Chondrocyte (in vitro differentiated cells): Measurements from ENCODE around the gene GNAI3. TPM values are rescaled to one million over a fixed set of nuclear protein-coding genes. Genes with fewer than 3 reads are reported as not detected.
"Not testable (repeated sequence)": the region's sequence is repeated elsewhere in the genome, so short reads cannot be mapped to it uniquely, and the experiment has no call there.

ENCODE experiments used
- DNase-seq: peaks from one replicate; pipeline ENCODE4 v3.0.0; 2021; ENCODE audit warnings: mixed read lengths, low spot score
- H3K27ac Mint-ChIP-seq: one replicate; pipeline ENCODE4 v1.8.0; 2021; ENCODE audit warnings: mild to moderate bottlenecking, moderate library complexity, mixed read lengths; ENCODE audit not compliant: unreplicated experiment
- H3K27me3 Mint-ChIP-seq: 2 replicates; pipeline ENCODE4 v1.8.0; 2021; ENCODE audit warnings: low read depth, mixed read lengths
- H3K36me3 Mint-ChIP-seq: 2 replicates; pipeline ENCODE4 v1.8.0; 2021; ENCODE audit warnings: low read depth, mixed read lengths
- H3K4me1 Mint-ChIP-seq: 2 replicates; pipeline ENCODE4 v1.8.0; 2021; ENCODE audit warnings: low read depth, mild to moderate bottlenecking, mixed read lengths
- H3K4me3 Mint-ChIP-seq: one replicate; pipeline ENCODE4 v1.8.0; 2021; ENCODE audit warnings: mild to moderate bottlenecking, moderate library complexity, mixed read lengths; ENCODE audit not compliant: unreplicated experiment
- H3K9me3 Mint-ChIP-seq: 2 replicates; pipeline ENCODE4 v1.8.0; 2021; ENCODE audit warnings: low read depth, mixed read lengths
- CTCF ChIP-seq: fragments of 200-600 bp; sonication (generic); IDR thresholded peaks from 2 replicates; pipeline ENCODE4 v1.5.0; 2021; ENCODE audit warnings: antibody characterized with exemption, mild to moderate bottlenecking, moderate library complexity
- total RNA-seq: library from RNA; stranded (reverse); gene quantifications from 3 replicates; pipeline ENCODE4 v1.2.1, GENCODE V29; 2021

The GNAI3 gene
- total RNA-seq, 1 donor from 2014 or later: 10.7 TPM

- no peaks in the 10 kb centered on the region for H3K9me3 Mint-ChIP-seq
- peaks cover 1% of the 10 kb centered on the region for H3K36me3 Mint-ChIP-seq
- peaks cover 24% of the 10 kb centered on the region for H3K4me1 Mint-ChIP-seq
- no peak overlapping the region for H3K27ac Mint-ChIP-seq
- no peak overlapping the region for H3K4me3 Mint-ChIP-seq
- no peaks in the 10 kb centered on the region for H3K27me3 Mint-ChIP-seq
- DNase-seq: peak; percentile 29
- TF ChIP-seq CTCF: no peak
These were observed 110.2 kb downstream of the GNAI3 start for GRCh38 chr1:109658533-109659042.

GRCh38 chr1:109659145-109659544 lies 110.7 kb downstream of the GNAI3 start:
- Mint-ChIP-seq H3K9me3 (no peaks in the 10 kb centered on the region), H3K4me3 (no peak overlapping the region), H3K27me3 (no peaks in the 10 kb centered on the region), H3K36me3 (peaks cover 1% of the 10 kb centered on the region), H3K27ac (no peak overlapping the region), H3K4me1 (peaks cover 30% of the 10 kb centered on the region)
- TF ChIP-seq CTCF: no peak
- no peak for DNase-seq

- H3K27ac Mint-ChIP-seq: no peak overlapping the region
- peak; percentile 38 for DNase-seq
- no peaks in the 10 kb centered on the region for H3K27me3 Mint-ChIP-seq
- H3K4me1 Mint-ChIP-seq: peaks cover 25% of the 10 kb centered on the region
- no peak for TF ChIP-seq CTCF
- H3K4me3 Mint-ChIP-seq: no peak overlapping the region
- H3K9me3 Mint-ChIP-seq: no peaks in the 10 kb centered on the region
- H3K36me3 Mint-ChIP-seq: peaks cover 1% of the 10 kb centered on the region
These were observed 111.7 kb downstream of the GNAI3 start for GRCh38 chr1:109659997-109660690.

GRCh38 chr1:109660691-109661026 lies 112.2 kb downstream of the GNAI3 start:
- H3K27me3 Mint-ChIP-seq, H3K27ac Mint-ChIP-seq, H3K4me3 Mint-ChIP-seq, H3K9me3 Mint-ChIP-seq, DNase-seq, H3K36me3 Mint-ChIP-seq: not testable (repeated sequence)
- peaks cover 20% of the 10 kb centered on the region for H3K4me1 Mint-ChIP-seq

- Mint-ChIP-seq H3K27ac (no peak overlapping the region), H3K36me3 (peaks cover 1% of the 10 kb centered on the region), H3K4me3 (no peak overlapping the region), H3K4me1 (peaks cover 14% of the 10 kb centered on the region), H3K27me3 (no peaks in the 10 kb centered on the region), H3K9me3 (no peaks in the 10 kb centered on the region)
- no peak for TF ChIP-seq CTCF
- peak; percentile 21 for DNase-seq
These were observed 113.0 kb downstream of the GNAI3 start for GRCh38 chr1:109661391-109661790.

- Mint-ChIP-seq H3K36me3 (peaks cover 2% of the 10 kb centered on the region), H3K9me3 (no peaks in the 10 kb centered on the region), H3K27ac (no peak overlapping the region), H3K4me1 (peaks cover 16% of the 10 kb centered on the region), H3K27me3 (no peaks in the 10 kb centered on the region), H3K4me3 (no peak overlapping the region)
- TF ChIP-seq CTCF: no peak
- DNase-seq: no peak
These were observed 116.3 kb downstream of the GNAI3 start for GRCh38 chr1:109664671-109665070.
